ENCODE results near the gene GLB1L3.
A peak's percentile ranks its signal among the peaks of the same experiment; 100 is the strongest.
"Not testable (repeated sequence)": the region's sequence is repeated elsewhere in the genome, so short reads cannot be mapped to it uniquely, and the experiment has no call there.

GLB1L3 gene

GRCh38 chr11:134317103-134317502 is 40.9 kb downstream of the GLB1L3 start:
- DNase-seq = no peak

GRCh38 chr11:134321373-134321772 is 45.2 kb downstream of the GLB1L3 start:
- DNase-seq = not testable (repeated sequence)

GRCh38 chr11:134322553-134322952 is 46.4 kb downstream of the GLB1L3 start:
- no peak for DNase-seq

GRCh38 chr11:134328433-134328832 is 52.3 kb downstream of the GLB1L3 start:
- DNase-seq = no peak

DNA sequence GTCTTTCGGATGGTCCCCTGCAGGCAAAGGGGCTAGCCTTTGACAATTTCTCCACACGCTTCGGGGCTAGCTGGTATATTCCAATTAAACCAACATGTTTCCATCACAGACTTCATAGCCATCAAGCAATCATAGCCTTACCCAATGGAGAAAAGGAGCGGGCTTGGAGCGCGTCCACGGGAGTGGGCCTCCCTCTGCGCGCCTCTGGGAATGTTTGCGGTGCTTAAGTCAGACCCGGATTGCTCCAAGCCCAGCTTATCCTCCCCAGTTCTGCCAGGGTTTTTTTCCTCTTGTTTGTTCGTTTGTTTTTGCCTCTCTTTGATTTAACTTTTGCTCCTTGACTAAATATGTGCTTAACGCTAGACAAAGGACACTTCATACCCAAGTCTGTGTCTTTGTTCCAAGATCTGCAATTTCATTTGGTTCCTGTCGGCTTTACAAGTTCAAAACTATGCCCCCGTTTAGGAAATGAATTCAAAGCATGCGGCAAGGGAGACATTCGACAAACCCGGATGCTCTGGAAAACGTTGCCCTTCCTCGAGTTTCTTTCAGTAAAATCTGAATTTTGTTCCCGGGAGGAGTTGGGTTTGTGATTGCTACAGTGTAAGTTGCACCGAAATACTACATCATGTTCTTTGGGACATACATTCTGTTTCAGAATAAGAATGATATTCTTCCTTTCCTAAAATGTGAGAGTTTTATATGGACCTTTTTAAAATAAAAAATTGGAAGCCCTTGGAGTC is 54.6 kb downstream of the GLB1L3 start:
- no peak for DNase-seq

DNA sequence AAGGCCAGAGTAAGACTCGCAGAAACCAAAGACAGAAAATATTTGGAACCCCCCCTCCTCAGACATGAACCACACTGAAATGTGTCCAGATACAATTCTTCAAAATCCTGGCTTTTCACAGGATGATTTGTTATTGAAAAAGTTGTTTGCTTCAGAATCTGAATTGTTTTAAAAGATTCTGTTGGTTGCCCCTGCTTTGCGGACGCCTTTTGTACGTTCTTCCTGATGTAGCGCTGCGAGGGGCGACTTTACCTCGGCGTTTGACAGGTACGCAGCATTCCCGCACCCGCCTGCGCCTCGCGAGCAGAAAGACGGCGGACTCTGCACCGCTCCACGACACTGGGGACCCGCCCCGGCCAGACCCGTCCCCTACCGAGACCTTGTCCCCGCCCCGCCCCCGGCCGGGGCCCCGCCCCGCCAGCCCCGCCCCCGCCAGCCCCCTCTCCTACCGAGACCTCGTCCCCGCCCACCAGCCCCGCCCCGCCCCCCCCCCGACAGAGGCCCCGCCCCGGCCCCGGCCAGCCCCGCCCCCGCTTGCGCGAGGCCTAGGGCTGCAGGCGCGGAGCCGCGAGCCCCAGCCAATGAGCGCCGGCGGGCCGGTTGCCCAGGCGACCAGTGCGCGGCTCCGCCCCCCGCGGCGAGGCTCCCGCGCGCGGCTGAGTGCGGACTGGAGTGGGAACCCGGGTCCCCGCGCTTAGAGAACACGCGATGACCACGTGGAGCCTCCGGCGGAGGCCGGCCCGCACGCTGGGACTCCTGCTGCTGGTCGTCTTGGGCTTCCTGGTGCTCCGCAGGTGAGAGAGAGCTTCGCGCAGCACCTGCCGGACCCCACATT is 55.4 kb downstream of the GLB1L3 start, which contains the start of gene GLB1L2:
GLB1L2 (plus strand) TSS at position 635 of the 835 bp plus-strand sequence; CDS start at position 709, 74 bp downstream.
- peak; percentile 75 to 80 for DNase-seq

DNA sequence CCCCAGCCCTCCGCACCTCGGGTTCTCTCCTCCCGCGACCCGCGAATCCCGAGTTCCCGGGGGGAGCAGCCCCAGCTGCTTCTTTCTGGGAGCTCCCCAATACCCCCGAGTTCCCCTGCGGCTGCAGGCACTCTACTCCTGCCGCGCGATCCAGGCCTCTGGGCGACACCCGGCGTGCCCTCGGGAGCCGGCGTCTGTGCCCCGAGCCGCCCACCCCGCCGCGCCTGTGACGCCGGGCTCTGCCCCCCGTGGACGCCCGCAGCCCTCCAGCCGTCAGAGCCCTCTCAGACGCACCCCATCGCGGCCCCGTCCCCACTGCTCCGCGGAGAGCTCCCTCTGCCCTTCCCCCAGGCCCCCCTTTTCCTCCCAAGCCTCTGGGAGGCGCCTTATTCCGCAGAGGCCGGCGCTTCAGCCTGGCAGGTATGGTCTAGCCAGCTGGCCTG is 56.0 kb downstream of the GLB1L3 start:
- DNase-seq = peak in 1 of 2 donors; percentile 36

- no peak for DNase-seq
Measured at GRCh38 chr11:134332782-134333181, 56.6 kb downstream of the GLB1L3 start.

DNA sequence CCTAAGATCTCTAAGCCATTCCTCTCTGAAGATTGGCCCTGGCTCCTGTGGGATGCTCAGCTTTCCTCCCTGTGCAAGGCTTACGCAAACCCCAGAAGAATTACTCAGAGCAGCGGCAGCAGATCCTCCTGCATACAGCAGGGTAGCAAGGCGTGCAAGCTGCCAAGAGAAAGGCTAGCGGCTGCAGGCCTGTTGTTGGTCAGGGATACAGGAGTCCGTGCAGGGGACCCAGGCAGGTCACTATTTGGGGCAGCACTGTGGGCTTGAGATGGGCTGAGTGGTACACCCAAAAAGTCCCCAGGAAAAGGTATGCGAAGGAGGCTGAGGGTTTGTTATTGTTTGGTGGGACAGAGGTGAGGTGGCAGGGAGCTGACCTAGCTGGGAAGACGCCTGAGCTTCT is 57.1 kb downstream of the GLB1L3 start:
- no peak for DNase-seq

DNA sequence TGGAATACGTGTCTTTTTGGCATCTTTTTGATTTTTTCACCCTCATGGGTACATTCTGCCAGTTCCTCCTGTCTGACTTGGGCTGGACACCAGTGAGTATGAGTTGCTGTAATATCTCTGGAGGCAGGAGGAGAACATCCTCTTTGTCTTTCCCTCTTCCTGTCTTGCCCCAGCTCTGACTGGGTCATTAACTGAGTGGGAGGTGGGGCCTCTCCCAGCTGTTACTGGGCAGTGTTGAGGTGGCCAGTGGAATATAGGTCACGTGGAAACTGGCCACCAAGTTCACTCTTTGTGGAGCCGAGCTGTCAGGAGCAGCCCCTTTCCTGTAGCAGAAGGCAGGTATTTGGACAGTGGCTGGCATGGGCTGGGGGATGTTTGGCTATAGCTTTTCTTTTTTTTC is 57.8 kb downstream of the GLB1L3 start:
- no peak for DNase-seq

- no peak for DNase-seq
Measured at GRCh38 chr11:134334796-134335571, 58.8 kb downstream of the GLB1L3 start.

GRCh38 chr11:134337051-134337450 is 60.9 kb downstream of the GLB1L3 start:
- no peak for DNase-seq

DNA sequence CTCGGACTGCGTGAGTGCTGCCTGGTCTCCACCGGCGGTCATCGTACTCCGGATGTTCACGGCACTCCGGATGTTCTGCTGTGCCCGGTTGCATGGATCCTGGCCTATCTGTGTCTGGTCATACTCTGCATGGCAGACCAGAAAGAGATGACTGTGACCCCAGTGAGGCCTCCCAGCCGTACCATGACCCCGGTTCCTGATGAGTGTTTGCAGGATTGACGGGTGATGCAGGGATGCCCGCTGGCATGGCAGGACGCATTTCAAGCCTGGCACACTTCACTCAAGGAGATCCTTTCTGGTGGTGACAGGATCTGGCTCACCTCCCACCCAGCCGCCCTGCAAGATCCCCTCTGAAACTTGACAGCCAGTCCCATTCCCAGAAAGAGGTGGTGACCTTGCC is 61.9 kb downstream of the GLB1L3 start:
- DNase-seq = no peak

GRCh38 chr11:134338654-134339053 is 62.5 kb downstream of the GLB1L3 start:
- DNase-seq = no peak

GRCh38 chr11:134339756-134340155 is 63.6 kb downstream of the GLB1L3 start:
- DNase-seq = no peak

DNA sequence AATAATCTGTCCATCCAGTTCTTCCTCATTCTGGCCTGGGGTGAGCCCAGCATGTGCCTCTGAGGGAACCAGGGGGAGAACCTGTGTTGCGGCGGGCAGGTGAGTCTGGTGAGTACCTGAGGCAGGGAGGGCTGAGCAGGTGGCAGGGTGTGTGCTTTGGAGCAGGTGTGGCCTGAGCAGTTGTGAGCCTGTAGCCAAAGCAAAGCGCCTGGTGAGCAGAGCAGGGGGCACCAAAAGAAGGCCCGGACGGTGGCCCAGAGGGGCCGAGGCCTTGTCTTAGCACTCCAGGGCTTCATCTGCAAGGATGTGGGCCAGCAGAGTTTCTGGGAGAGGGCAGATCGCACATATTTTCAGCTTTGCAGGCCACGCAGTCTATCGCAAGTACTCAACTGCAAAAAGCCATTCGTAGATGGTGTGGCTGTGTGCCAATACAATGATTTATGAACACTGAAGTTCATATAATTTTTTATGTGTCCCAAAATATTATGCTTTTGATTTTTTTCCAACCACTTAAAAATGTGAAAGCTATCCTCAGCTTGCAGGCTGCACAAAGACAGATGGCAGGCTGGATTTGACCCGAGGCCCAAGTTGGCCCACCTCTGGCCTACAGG is 64.3 kb downstream of the GLB1L3 start:
- no peak for DNase-seq

GRCh38 chr11:134341805-134342571 is 65.8 kb downstream of the GLB1L3 start:
- no peak for DNase-seq

- no peak for DNase-seq
Measured at GRCh38 chr11:134342572-134343340, 66.6 kb downstream of the GLB1L3 start.

DNA sequence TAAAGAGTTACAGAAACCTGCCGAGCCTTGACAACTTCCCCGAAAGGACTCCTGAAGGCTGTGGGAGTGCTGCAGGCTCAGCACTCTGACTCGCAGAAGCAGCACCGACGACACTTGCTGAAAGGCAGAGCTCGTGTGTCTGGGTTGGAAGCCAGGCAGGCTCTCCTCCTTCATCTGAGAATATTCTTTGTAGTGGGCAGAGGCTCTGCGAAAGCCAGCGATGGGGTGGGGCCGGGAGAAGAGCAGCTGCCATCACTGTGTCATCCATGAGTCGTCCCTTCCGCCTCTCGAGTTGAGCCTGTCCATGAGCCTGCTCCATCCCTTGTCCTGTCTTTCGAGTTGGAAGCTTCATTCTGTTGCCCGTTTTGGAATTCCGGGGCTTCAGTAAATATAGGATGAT is 67.5 kb downstream of the GLB1L3 start:
- DNase-seq = no peak

GRCh38 chr11:134344497-134345236 is 68.5 kb downstream of the GLB1L3 start:
- DNase-seq = not testable (repeated sequence)

DNA sequence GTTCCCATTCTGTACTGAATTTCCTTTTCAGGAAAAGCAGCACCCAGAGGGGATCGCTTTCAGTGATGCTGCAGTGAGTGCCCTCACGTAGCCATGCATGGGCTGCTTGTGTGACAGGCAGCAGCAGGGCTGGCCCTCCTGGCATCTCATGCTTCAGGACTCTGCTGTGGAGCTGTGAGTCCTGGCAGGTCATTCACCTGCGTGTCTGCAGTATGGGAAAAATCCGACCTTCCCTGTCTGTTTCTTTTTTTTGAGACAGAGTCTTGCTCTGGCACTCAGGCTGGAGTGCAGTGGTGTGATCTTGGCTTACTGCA is 69.0 kb downstream of the GLB1L3 start:
- no peak for DNase-seq
